Measurements from ENCODE around the gene POLQ. TPM values are rescaled to one million over a fixed set of nuclear protein-coding genes. Genes with fewer than 3 reads are reported as not detected.

Gene POLQ
- total RNA-seq, 1 experiment from 2014 or later = 12.3 TPM

GRCh38 chr3:121545049-121545573 lies 677 bp downstream of the POLQ start:
- no TSS peak for BruUV-seq (replicated peaks)
- H3K4me3 ChIP-seq (replicated peaks in 1 of 2; ENCODE audit: low read depth in 1 of 2, low read length in 2 of 2) = peak overlapping the region; percentile 96 to 99
- DNase-seq (ENCODE audit: low read depth, low spot score) (no peak), ATAC-seq (peak; percentile 39)
- H3K9me2 ChIP-seq (ENCODE audit: insufficient read depth) = no peaks in the 10 kb centered on the region
- POLR2A ChIA-PET = interaction anchor here (1.6 kb wide), 1 partner anchor 714 kb away, joined by 4 read pairs; no protein-coding TSS in a partner anchor
- H3K4me1 ChIP-seq (ENCODE audit: control insufficient read depth in 1 of 2, insufficient read depth in 2 of 2, low read length in 2 of 2) = peaks cover 0 to 11% of the 10 kb centered on the region in 2 experiments; a peak in 3 of 4 replicates
- peak overlapping the region; percentile 90 for H3K9ac ChIP-seq (ENCODE audit: low read length)
- H3K79me2 ChIP-seq (ENCODE audit: insufficient read depth, low read length) = peaks cover 52% of the 10 kb centered on the region
- CTCF ChIA-PET = interaction anchor here (1.1 kb wide), 1 partner anchor 714 kb away, joined by 3 read pairs; no protein-coding TSS in a partner anchor
- no peaks in the 10 kb centered on the region; the same call in 1 of the 2 replicates for H4K20me1 ChIP-seq (ENCODE audit: insufficient read depth)
- intact Hi-C loops (cut with micrococcal nuclease) = loop anchor here (5.0 kb wide), 5 partner anchors 292 to 1482 kb away; partner anchors contain the start of genes EAF2, IQCB1 and SEMA5B
- peaks cover 4 to 10% of the 10 kb centered on the region in 2 experiments; a peak in 3 of 4 replicates for H3K36me3 ChIP-seq (ENCODE audit: control insufficient read depth in 1 of 2, insufficient read depth in 2 of 2, low read length in 2 of 2)
- H3K27me3 ChIP-seq (ENCODE audit: insufficient read depth, low read length) = no peaks in the 10 kb centered on the region
- H3K27ac ChIP-seq (ENCODE audit: low read depth, low read length) = peak overlapping the region; percentile 40
- H3K9me3 ChIP-seq (ENCODE audit: control insufficient read depth in 1 of 2, insufficient read depth in 1 of 2, low read depth in 1 of 2, low read length in 2 of 2) = no peaks in the 10 kb centered on the region
- no peak overlapping the region for H2AFZ ChIP-seq (ENCODE audit: low read depth, low read length, poor library complexity, severe bottlenecking)
- RAD21 ChIA-PET (ENCODE audit: low non-redundant PET in 1 of 2, low total read pairs in 2 of 2, uncharacterized antibody in 2 of 2, unreplicated experiment in 2 of 2) = interaction anchor here in 1 of 2 experiments (1.1 kb wide), 1 partner anchor 450 kb away, joined by 4 read pairs; no protein-coding TSS in a partner anchor
- peak overlapping the region; percentile 90 for H3K4me2 ChIP-seq (ENCODE audit: low read length)
- TF ChIP-seq SRF (IDR thresholded peaks at IDR 0.05; ENCODE audit: low read depth) = no peak
- no peak for TF ChIP-seq EZH2 (IDR thresholded peaks at IDR 0.05)
- TF ChIP-seq ZNF274 (IDR thresholded peaks at IDR 0.05; ENCODE audit: low read depth, low read length) = no peak
- no peak for TF ChIP-seq RAD21 (IDR thresholded peaks at IDR 0.05; ENCODE audit: low read depth)
- TF ChIP-seq CBX3 (IDR thresholded peaks at IDR 0.05; ENCODE audit: low read depth) = no peak
- no peak for TF ChIP-seq EZH2phosphoT487 (IDR thresholded peaks at IDR 0.05; ENCODE audit: borderline replicate concordance)
- TF ChIP-seq CTCF (IDR thresholded peaks at IDR 0.05 in 2 of 3, conservative IDR thresholded peaks at IDR 0.05 in 1 of 3; ENCODE audit: borderline replicate concordance in 1 of 3, insufficient read depth in 1 of 3, low read depth in 2 of 3, low read length in 2 of 3) = no peak
